ENCODE measurements around the gene CITED2. TPM values are rescaled to one million over a fixed set of nuclear protein-coding genes. Genes with fewer than 3 reads are reported as not detected.

The CITED2 gene
- 10 to 100 TPM; 64.1 to 82.1 TPM for total RNA-seq

DNA sequence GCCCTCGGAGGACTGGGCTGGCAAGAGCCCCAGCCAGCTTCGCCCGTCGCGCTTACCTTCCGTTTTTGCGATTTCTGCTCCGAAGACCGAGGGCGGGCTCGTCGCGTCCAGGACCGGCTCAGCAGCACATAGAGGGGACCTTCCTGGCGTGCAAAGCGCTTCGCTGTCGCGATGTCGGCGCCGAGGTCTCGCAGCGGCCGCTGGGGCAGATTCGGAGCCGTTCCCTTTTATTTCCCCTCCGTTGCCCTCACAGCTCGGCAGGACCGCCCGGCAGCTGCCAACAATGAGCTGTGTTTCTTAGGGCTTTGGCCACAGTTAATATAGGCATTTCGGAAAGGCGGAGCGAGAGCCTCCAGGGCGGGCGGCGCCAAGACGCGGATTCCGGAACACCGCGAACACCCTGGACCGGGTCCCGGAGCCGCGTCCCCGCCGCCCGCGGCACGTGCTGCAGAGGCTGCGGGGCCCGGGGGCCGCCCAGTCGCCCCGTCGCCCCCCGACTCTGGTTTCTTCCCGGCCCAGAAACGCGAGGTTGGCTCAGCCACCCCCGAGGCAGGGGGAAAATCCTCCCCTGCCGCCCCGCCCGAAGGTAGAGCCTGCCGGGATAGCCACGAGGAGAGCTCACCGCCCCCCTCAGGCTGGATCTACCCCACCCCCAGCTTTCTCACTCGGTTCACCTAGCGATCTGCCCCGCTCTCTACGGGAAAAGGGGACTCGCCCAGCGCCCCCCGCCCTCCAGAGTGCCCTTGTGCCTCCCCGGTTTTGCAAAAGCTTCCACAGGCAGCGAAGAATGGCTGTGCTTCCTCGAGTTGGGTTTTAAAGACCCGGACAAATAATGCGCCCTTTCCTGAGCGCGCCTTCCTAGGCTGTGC is at the start of gene CITED2:
CITED2 (minus strand) TSS at position 292 of the 869 bp plus-strand sequence. CDS start 704 bp downstream, outside the sequence.
- peak; percentile 98 to 100 (median 100) for TF ChIP-seq POLR2A (IDR thresholded peaks at IDR 0.05)
- TF ChIP-seq, protein P1, sequence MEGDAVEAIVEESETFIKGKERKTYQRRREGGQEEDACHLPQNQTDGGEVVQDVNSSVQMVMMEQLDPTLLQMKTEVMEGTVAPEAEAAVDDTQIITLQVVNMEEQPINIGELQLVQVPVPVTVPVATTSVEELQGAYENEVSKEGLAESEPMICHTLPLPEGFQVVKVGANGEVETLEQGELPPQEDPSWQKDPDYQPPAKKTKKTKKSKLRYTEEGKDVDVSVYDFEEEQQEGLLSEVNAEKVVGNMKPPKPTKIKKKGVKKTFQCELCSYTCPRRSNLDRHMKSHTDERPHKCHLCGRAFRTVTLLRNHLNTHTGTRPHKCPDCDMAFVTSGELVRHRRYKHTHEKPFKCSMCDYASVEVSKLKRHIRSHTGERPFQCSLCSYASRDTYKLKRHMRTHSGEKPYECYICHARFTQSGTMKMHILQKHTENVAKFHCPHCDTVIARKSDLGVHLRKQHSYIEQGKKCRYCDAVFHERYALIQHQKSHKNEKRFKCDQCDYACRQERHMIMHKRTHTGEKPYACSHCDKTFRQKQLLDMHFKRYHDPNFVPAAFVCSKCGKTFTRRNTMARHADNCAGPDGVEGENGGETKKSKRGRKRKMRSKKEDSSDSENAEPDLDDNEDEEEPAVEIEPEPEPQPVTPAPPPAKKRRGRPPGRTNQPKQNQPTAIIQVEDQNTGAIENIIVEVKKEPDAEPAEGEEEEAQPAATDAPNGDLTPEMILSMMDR (IDR thresholded peaks at IDR 0.05), result peak in 5 of 7 experiments; percentile 16 to 46 (median 43)
- ATAC-seq, result peak; percentile 69
- 0% methylated on average over 25 to 81 of the region's 82 CpGs for WGBS, 2 donors
- DNase-seq, result peak; percentile 95
- H3K27me3 ChIP-seq, result no peaks in the 10 kb centered on the region
- H3K27ac ChIP-seq, result peak within 1 kb of the TSS; percentile 96 to 98 (median 98)
- no peaks in the 10 kb centered on the region for H3K9me3 ChIP-seq
- H3K4me3 ChIP-seq, result peak within 1 kb of the TSS; percentile 81 to 86
- no peaks in the 10 kb centered on the region for H3K36me3 ChIP-seq (replicated peaks in 1 of 2; ENCODE audit: insufficient read depth in 1 of 2, low read depth in 2 of 2)
- intact Hi-C loops (cut with DNase I), result no loop called here
- H3K4me1 ChIP-seq, result peaks cover 36% of the 10 kb centered on the region

DNA sequence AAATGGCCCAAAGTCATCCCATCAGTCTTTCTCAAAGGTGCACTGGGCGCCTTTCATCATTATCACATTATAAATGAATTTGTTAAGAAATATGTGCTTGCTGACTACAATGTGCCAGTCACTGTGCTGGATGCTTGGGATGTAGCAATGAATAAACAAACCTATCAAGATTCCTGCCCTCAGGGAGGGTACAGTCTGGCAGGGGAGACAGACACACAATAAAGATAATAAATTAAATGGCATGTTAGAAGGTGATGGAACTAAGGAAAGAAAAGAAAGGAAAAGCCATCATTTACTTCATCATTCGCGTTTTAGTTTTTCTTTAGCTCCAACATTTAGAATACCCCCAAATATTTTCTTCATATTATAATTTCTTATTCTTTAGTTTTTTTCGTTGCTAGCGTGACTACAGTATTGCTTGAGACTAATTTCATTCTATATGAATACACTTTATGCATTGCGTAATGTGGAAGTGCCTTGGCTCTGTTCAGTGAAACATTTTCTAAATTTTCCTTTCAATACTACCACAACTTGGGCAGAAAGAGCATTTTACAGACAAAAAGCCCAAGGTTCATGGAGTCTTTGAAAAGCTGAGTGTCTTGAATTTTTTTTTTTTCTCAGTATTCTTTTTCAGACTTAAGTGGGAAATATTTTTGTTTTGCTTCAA is 48.7 kb upstream of the CITED2 start:
- H3K4me1 ChIP-seq, result peaks cover 21% of the 10 kb centered on the region
- H3K9me3 ChIP-seq, result no peaks in the 10 kb centered on the region
- 91 to 94% methylated on average over 6 of the region's 6 CpGs for WGBS, 2 donors
- H3K27ac ChIP-seq, result peak overlapping the region in 2 of 4 donors; percentile 65 to 81
- no peaks in the 10 kb centered on the region for H3K36me3 ChIP-seq (replicated peaks in 1 of 2; ENCODE audit: insufficient read depth in 1 of 2, low read depth in 2 of 2)
- DNase-seq, result no peak
- intact Hi-C loops (cut with DNase I), result no loop called here
- TF ChIP-seq POLR2A (IDR thresholded peaks at IDR 0.05), result no peak
- TF ChIP-seq, protein P1 (IDR thresholded peaks at IDR 0.05), result no peak
- ATAC-seq, result no peak
- no peaks in the 10 kb centered on the region for H3K27me3 ChIP-seq
- H3K4me3 ChIP-seq, result no peak overlapping the region

GRCh38 chr6:139422105-139423036 is 47.9 kb upstream of the CITED2 start:
- peak; percentile 72 to 86 (median 82) for DNase-seq
- Histone ChIP-seq H3K36me3 (replicated peaks in 1 of 2; ENCODE audit: insufficient read depth in 1 of 2, low read depth in 2 of 2) (no peaks in the 10 kb centered on the region), H3K9me3 (no peaks in the 10 kb centered on the region), H3K4me1 (peaks cover 21% of the 10 kb centered on the region), H3K27ac (peak overlapping the region in 3 of 4 donors; percentile 65 to 81 (median 73)), H3K4me3 (no peak overlapping the region), H3K27me3 (no peaks in the 10 kb centered on the region)
- 30 to 36% methylated on average over 9 of the region's 9 CpGs for WGBS, 2 donors
- ATAC-seq, result peak; percentile 95
- TF ChIP-seq, protein P1 (IDR thresholded peaks at IDR 0.05), result no peak
- TF ChIP-seq POLR2A (IDR thresholded peaks at IDR 0.05), result no peak
- intact Hi-C loops (cut with DNase I), result no loop called here

DNA sequence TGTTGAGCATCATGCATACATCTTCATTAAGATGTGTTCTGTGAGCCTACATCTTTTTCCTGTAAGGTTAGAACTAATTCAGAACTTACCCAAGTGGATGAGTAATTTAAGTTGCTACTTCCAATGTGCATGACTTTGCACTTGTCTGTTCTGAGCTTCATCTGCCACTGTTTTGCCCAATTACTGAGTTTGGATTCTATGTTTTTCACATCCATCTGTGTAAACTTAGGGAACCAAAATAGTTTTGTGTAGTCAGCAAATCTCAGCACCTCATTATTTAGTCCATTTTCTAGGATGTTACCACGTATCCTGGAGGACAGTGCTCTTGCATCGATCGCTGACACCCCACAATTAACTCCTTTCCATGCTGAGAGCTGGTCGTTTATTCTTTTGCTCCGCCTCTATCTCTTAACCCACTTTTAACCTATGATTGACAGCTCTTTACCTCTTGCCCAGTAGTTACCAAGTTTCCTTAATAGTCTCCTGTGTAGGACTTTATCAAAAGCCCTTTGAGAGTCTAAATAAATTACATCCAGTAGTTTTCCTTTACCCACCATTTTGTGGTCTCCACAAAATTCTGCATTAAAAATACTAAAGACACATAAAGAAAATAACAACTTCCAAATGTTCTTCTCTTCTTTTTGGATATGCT is 44.2 kb upstream of the CITED2 start:
- no peaks in the 10 kb centered on the region for H3K9me3 ChIP-seq
- intact Hi-C loops (cut with DNase I), result no loop called here
- WGBS, 2 donors, result 66 to 80% methylated on average over 5 of the region's 5 CpGs
- no peaks in the 10 kb centered on the region for H3K27me3 ChIP-seq
- ATAC-seq (no peak), DNase-seq (no peak)
- TF ChIP-seq, protein P1 (IDR thresholded peaks at IDR 0.05), result no peak
- TF ChIP-seq POLR2A (IDR thresholded peaks at IDR 0.05), result no peak
- peaks cover 25% of the 10 kb centered on the region for H3K4me1 ChIP-seq
- H3K4me3 ChIP-seq, result no peak overlapping the region
- H3K36me3 ChIP-seq (replicated peaks in 1 of 2; ENCODE audit: insufficient read depth in 1 of 2, low read depth in 2 of 2), result no peaks in the 10 kb centered on the region
- H3K27ac ChIP-seq, result no peak overlapping the region

All from body of pancreas (tissue), 4 donors.